RWPE2 (cell line): ENCODE measurements around the gene PTPRN2.
"Not testable (repeated sequence)": the region's sequence is repeated elsewhere in the genome, so short reads cannot be mapped to it uniquely, and the experiment has no call there.

ENCODE experiments used
- ATAC-seq: fragments of 200-7000 bp; cut with Tn5 transposase; 3 replicates; pipeline ENCODE4 v1.9.1; 2021; ENCODE audit warnings: low read depth
- DNase-seq: peaks from one replicate; pipeline ENCODE4 v3.0.0-alpha.2; 2020; ENCODE audit warnings: low spot score
- H3K27ac ChIP-seq: fragments of 450-650 bp; 2 replicates; pipeline ENCODE4 v1.5.1; 2017; ENCODE audit warnings: mild to moderate bottlenecking; ENCODE audit not compliant: poor library complexity, severe bottlenecking
- H3K27me3 ChIP-seq: fragments of 250-450 bp; sonication (Bioruptor Pico); 2 replicates; pipeline ENCODE4 v1.5.1; 2021; ENCODE audit warnings: mild to moderate bottlenecking, moderate library complexity; ENCODE audit not compliant: insufficient read depth, poor library complexity, severe bottlenecking
- H3K36me3 ChIP-seq: fragments of 250-450 bp; sonication (Bioruptor Pico); 2 replicates; pipeline ENCODE4 v1.5.1; 2020; ENCODE audit warnings: low read depth, mild to moderate bottlenecking, moderate library complexity
- H3K4me1 ChIP-seq: fragments of 250-450 bp; sonication (Bioruptor Pico); 2 replicates; pipeline ENCODE4 v1.5.1; 2021; ENCODE audit warnings: mild to moderate bottlenecking, moderate library complexity; ENCODE audit not compliant: insufficient read depth, poor library complexity, severe bottlenecking
- H3K4me3 ChIP-seq: fragments of 250-450 bp; sonication (Bioruptor Pico); 2 replicates; pipeline ENCODE4 v1.5.1; 2021; ENCODE audit warnings: mild to moderate bottlenecking, moderate library complexity; ENCODE audit not compliant: severe bottlenecking
- H3K9me3 ChIP-seq: fragments of 250-450 bp; sonication (Bioruptor Pico); 2 replicates; pipeline ENCODE4 v1.5.1; 2021; ENCODE audit warnings: mild to moderate bottlenecking, moderate library complexity; ENCODE audit not compliant: severe bottlenecking
- CTCF ChIP-seq: fragments of 450-650 bp; IDR thresholded peaks from one replicate; pipeline ENCODE4 v1.5.1; 2017; ENCODE audit warnings: mild to moderate bottlenecking, moderate library complexity; ENCODE audit not compliant: poor library complexity, severe bottlenecking

PTPRN2 gene

DNA sequence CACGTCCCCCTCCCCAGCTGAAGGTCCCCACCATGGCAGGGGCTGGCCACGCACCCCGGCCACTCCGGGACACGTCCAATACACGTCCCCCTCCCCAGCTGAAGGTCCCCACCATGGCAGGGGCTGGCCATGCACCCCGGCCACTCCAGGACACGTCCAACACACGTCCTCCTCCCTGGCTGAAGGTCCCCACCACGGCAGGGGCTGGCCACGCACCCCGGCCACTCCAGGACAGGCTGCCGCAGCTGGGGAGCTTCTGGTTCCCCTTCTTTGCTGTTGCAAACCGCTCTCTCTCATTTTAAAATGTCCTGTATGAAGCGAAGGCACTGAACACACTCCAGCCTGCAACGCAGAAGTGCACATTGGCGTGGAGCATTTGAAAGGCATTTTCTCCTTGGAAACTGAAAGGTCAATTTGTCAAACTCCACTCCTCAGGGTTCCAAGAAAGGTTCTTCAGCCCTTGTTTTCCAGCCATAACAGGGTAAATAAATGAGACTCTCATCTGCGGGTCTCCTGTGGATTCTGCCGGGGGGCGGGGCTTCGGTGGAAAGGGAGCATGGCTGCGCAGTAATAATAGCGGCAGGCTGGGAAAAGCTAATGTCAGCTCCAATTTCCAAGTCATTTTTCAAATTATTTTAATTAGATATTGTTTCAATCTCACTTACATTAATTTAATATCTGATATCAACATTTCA, 670.5 kb downstream of the PTPRN2 start:
- no peak for TF ChIP-seq CTCF
- Histone ChIP-seq H3K4me1 (no peaks in the 10 kb centered on the region), H3K9me3 (no peaks in the 10 kb centered on the region), H3K27ac (no peak overlapping the region), H3K27me3 (no peaks in the 10 kb centered on the region), H3K4me3 (no peak overlapping the region), H3K36me3 (no peaks in the 10 kb centered on the region)
- no peak for ATAC-seq
- no peak for DNase-seq

DNA sequence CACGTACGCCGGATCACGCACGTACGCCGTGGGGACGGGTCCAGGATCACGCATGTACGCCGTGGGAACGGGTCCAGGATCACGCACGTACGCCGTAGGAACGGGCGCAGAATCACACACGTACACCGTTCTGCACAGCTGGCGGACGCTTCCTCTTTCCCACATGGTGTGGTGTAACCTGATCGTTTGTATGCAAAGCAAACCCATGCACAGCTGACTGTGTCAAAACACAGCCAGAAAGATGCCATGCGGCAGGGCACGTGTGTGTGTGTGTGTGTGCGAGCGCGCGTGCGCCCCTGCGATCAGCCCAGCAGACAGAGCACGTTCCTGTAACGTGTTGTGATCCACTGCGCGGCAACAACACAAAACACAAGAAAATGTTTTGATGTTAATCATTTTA, 677.2 kb downstream of the PTPRN2 start:
- ATAC-seq (no peak), DNase-seq (peak; percentile 42)
- no peak overlapping the region for H3K4me3 ChIP-seq
- H3K9me3 ChIP-seq: no peaks in the 10 kb centered on the region
- no peaks in the 10 kb centered on the region for H3K27me3 ChIP-seq
- H3K27ac ChIP-seq: no peak overlapping the region
- H3K4me1 ChIP-seq: no peaks in the 10 kb centered on the region
- no peaks in the 10 kb centered on the region for H3K36me3 ChIP-seq
- TF ChIP-seq CTCF: no peak

GRCh38 chr7:157910045-157910444, 677.6 kb downstream of the PTPRN2 start:
- H3K4me3 ChIP-seq, DNase-seq, H3K36me3 ChIP-seq, ATAC-seq, H3K27me3 ChIP-seq, H3K9me3 ChIP-seq, H3K27ac ChIP-seq, H3K4me1 ChIP-seq: not testable (repeated sequence)

GRCh38 chr7:157909370-157909769, 678.3 kb downstream of the PTPRN2 start:
- Histone ChIP-seq H3K36me3 (no peaks in the 10 kb centered on the region), H3K9me3 (no peaks in the 10 kb centered on the region), H3K4me1 (no peaks in the 10 kb centered on the region), H3K4me3 (no peak overlapping the region), H3K27me3 (no peaks in the 10 kb centered on the region), H3K27ac (no peak overlapping the region)
- ATAC-seq: no peak
- DNase-seq: no peak
- no peak for TF ChIP-seq CTCF

DNA sequence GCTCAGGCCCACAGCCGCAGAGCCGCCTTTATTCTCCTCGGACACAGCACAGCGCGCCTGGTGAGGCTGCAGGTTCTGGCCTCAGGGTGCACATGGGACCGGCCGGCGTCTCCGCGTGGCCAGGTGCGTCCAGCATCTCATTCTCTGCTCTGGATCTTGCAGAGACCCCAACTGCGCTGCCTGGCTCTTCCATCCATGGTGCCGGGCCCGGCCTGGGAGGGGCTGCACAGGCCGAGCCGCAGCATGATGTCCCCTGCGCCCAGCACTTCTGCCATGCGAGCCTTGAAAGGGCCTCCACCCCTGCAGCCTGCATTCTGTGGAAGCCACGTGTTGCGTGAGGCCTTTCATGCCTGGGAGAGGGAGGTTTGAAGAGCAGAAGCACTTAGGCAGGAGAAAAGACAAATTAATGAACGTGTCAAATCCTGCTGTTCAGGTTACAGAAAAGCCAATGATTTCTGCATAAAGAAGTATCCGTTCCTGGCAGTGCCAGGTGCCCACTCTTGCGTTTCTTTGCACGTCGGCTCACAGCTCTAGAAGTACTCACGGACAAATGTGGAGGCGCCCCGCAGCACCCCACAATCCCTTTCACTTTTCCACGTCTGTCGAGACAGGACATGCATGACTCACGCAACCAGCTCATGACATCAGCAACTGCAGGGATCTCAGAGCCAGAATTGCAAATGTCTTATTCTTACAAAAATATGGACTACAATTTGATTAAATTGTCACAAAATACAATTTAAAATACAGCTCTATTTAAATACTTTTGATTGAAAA, 679.4 kb downstream of the PTPRN2 start:
- Histone ChIP-seq H3K4me3 (no peak overlapping the region), H3K4me1 (no peaks in the 10 kb centered on the region), H3K9me3 (no peaks in the 10 kb centered on the region), H3K36me3 (no peaks in the 10 kb centered on the region), H3K27me3 (no peaks in the 10 kb centered on the region), H3K27ac (no peak overlapping the region)
- TF ChIP-seq CTCF: no peak
- ATAC-seq (no peak), DNase-seq (no peak)
